Measurements from ENCODE around the gene KRTAP10-11. TPM values are rescaled to one million over a fixed set of nuclear protein-coding genes. Genes with fewer than 3 reads are reported as not detected.
"Not testable (repeated sequence)": the region's sequence is repeated elsewhere in the genome, so short reads cannot be mapped to it uniquely, and the experiment has no call there.

The KRTAP10-11 gene
- polyA plus RNA-seq, 2 of the 4 experiments (the other 2 are of a cell fraction) = not detected

GRCh38 chr21:44625756-44626155 lies 20.5 kb upstream of the KRTAP10-11 start:
- no peaks in the 10 kb centered on the region for H3K4me1 ChIP-seq

GRCh38 chr21:44626262-44626661 lies 20.0 kb upstream of the KRTAP10-11 start:
- POLR2A ChIA-PET = interaction anchor here (0.6 kb wide), 1 partner anchor 23 kb away, joined by 3 read pairs; no protein-coding TSS in a partner anchor
- TF ChIP-seq CBX8 (IDR thresholded peaks at IDR 0.05) = no peak
- TF ChIP-seq CEBPB (IDR thresholded peaks at IDR 0.05) = no peak
- no peak for ATAC-seq

More at GRCh38 chr21:44625756-44626155, 20.5 kb upstream of the KRTAP10-11 start:
- ATAC-seq = no peak
- POLR2A ChIA-PET = interaction anchor here (0.6 kb wide), 1 partner anchor 24 kb away, joined by 3 read pairs; no protein-coding TSS in a partner anchor
- Histone ChIP-seq H3K4me3 (no peak overlapping the region), H3K4me2 (no peak overlapping the region), H3K9me3 (peaks cover 17% of the 10 kb centered on the region; the same call in 2 of the 3 replicates), H3K27ac (no peak overlapping the region)
- TF ChIP-seq ESRRA (IDR thresholded peaks at IDR 0.05; ENCODE audit: borderline replicate concordance, low read length) (no peak), RNF2 (IDR thresholded peaks at IDR 0.05; ENCODE audit: borderline replicate concordance, low read depth) (no peak), FOSL2 (IDR thresholded peaks at IDR 0.05) (no peak), FOSL2 (CRISPR knock-in tag; IDR thresholded peaks at IDR 0.05) (no peak), HOXB13 (CRISPR knock-in tag; IDR thresholded peaks at IDR 0.05; ENCODE audit: low read depth) (no peak), NR3C1 (IDR thresholded peaks at IDR 0.05) (no peak), EHMT2 (IDR thresholded peaks at IDR 0.05; ENCODE audit: low read depth) (no peak), ATOH8 (CRISPR knock-in tag; IDR thresholded peaks at IDR 0.05; ENCODE audit: low read depth) (no peak), CHD4 (IDR thresholded peaks at IDR 0.05; ENCODE audit: borderline replicate concordance) (no peak), TP53 (CRISPR knock-in tag; IDR thresholded peaks at IDR 0.05) (no peak), RFX5 (IDR thresholded peaks at IDR 0.05) (no peak), PBX3 (IDR thresholded peaks at IDR 0.05) (no peak), POLR2A (IDR thresholded peaks at IDR 0.05; ENCODE audit: low read length) (no peak), CBX8 (IDR thresholded peaks at IDR 0.05) (no peak), BHLHE40 (IDR thresholded peaks at IDR 0.05; ENCODE audit: low read depth, low read length) (no peak), CHD2 (IDR thresholded peaks at IDR 0.05; ENCODE audit: low read length, partially characterized antibody) (no peak), CBX2 (IDR thresholded peaks at IDR 0.05; ENCODE audit: borderline replicate concordance, low read depth) (no peak)
- WGBS (ENCODE audit: missing lambda C conversion rate) = 62% methylated on average over 7 of the region's 7 CpGs
- DNase-seq (ENCODE audit: low read depth in 1 of 2, low spot score in 1 of 2) = no peak
- no peak for FAIRE-seq
- CTCF ChIA-PET = interaction anchor here (1.1 kb wide), 1 partner anchor 47 kb away, joined by 3 read pairs; no protein-coding TSS in a partner anchor

GRCh38 chr21:44626673-44627143 lies 19.5 kb upstream of the KRTAP10-11 start, which contains the start of gene KRTAP10-9:
KRTAP10-9 (plus strand) TSS chr21:44627093; CDS start chr21:44627172, 79 bp downstream.
- DNase-seq (ENCODE audit: low read depth in 1 of 2, low spot score in 1 of 2) (no peak), FAIRE-seq (no peak), ATAC-seq (no peak)
- H3K27ac ChIP-seq = no peak within 1 kb of the TSS
- no peak within 1 kb of the TSS for H3K4me3 ChIP-seq
- ChIA-PET POLR2A (interaction anchor here (0.6 kb wide), 1 partner anchor 23 kb away, joined by 3 read pairs; no protein-coding TSS in a partner anchor), CTCF (no interaction called here)
- TF ChIP-seq RFX5 (IDR thresholded peaks at IDR 0.05) = no peak
- TF ChIP-seq MAZ (IDR thresholded peaks at IDR 0.05; ENCODE audit: borderline replicate concordance, low read depth, low read length) = no peak
- TF ChIP-seq HDAC2 (IDR thresholded peaks at IDR 0.05) = no peak
- TF ChIP-seq ZFP36 (IDR thresholded peaks at IDR 0.05; ENCODE audit: borderline replicate concordance, partially characterized antibody) = no peak
- no peak for TF ChIP-seq EHF (CRISPR knock-in tag; IDR thresholded peaks at IDR 0.05)
- H3K4me2 ChIP-seq = no peak within 1 kb of the TSS
- no peaks in the 10 kb centered on the region for H3K4me1 ChIP-seq
- H3K9me3 ChIP-seq = peaks cover 19% of the 10 kb centered on the region; the same call in 2 of the 3 replicates
- 38% methylated on average over 5 of the region's 7 CpGs for WGBS (ENCODE audit: missing lambda C conversion rate)

More at GRCh38 chr21:44626262-44626661, 20.0 kb upstream of the KRTAP10-11 start:
- peaks cover 17% of the 10 kb centered on the region; the same call in 2 of the 3 replicates for H3K9me3 ChIP-seq
- CTCF ChIA-PET = no interaction called here
- H3K4me1 ChIP-seq = no peaks in the 10 kb centered on the region
- no peak overlapping the region for H3K4me3 ChIP-seq
- no peak overlapping the region for H3K4me2 ChIP-seq
- WGBS (ENCODE audit: missing lambda C conversion rate) = 38% methylated on average over 10 of the region's 10 CpGs
- H3K27ac ChIP-seq = no peak overlapping the region
- DNase-seq (ENCODE audit: low read depth in 1 of 2, low spot score in 1 of 2) = no peak
- FAIRE-seq = no peak

- H3K27ac ChIP-seq; H3K4me1 ChIP-seq; DNase-seq (ENCODE audit: low read depth in 1 of 2, low spot score in 1 of 2); H3K4me3 ChIP-seq; FAIRE-seq; ATAC-seq; H3K4me2 ChIP-seq; CTCF ChIA-PET; POLR2A ChIA-PET: not testable (repeated sequence)
- H3K9me3 ChIP-seq = peaks cover 23% of the 10 kb centered on the region; the same call in 2 of the 3 replicates
- 89% methylated on average over 4 of the region's 20 CpGs for WGBS (ENCODE audit: missing lambda C conversion rate)
These were observed 18.9 kb upstream of the KRTAP10-11 start for GRCh38 chr21:44627181-44627822.

- peaks cover 19% of the 10 kb centered on the region; the same call in 2 of the 3 replicates for H3K9me3 ChIP-seq
- DNase-seq (ENCODE audit: low read depth in 1 of 2, low spot score in 1 of 2); H3K4me2 ChIP-seq; POLR2A ChIA-PET; H3K4me1 ChIP-seq; CTCF ChIA-PET; ATAC-seq; FAIRE-seq; H3K4me3 ChIP-seq; H3K27ac ChIP-seq: not testable (repeated sequence)
- 40% methylated on average over 1 of the region's 15 CpGs for WGBS (ENCODE audit: missing lambda C conversion rate)
These were observed 18.4 kb upstream of the KRTAP10-11 start for GRCh38 chr21:44627831-44628233.

Data from A549 (cell line).